A549 (cell line): ENCODE data around the gene BTBD18. TPM values are rescaled to one million over a fixed set of nuclear protein-coding genes. Genes with fewer than 3 reads are reported as not detected.

Experiments
- ATAC-seq, 2 experiments: fragments of 200-7000 bp in 1 of 2; fragments of >200 bp in 1 of 2; cut with Nextera tagmentation in 1 of 2; cut with Tn5 transposase in 1 of 2; 3 replicates each; pipeline versions ENCODE4 v1.8.0 to v1.9.1; 2018 to 2020; ENCODE audit warnings: mild to moderate bottlenecking in 1 of 2, moderate library complexity in 1 of 2
- CTCF ChIA-PET: fragments of 300-600 bp; sonication (Branson Sonifier 250); formaldehyde crosslinking; extraction: SDS; loops from one replicate; lab custom pipeline; 2021; ENCODE audit warnings: antibody characterized with exemption, inconsistent platforms; lab: Yijun Ruan, JAX
- POLR2A ChIA-PET: fragments of 350-600 bp; formaldehyde crosslinking; extraction: SDS; loops from one replicate; lab custom pipeline; 2021; ENCODE audit warnings: antibody characterized with exemption, inconsistent platforms; lab: Yijun Ruan, JAX
- DNase-seq, 2 experiments: peaks; one replicate each; pipeline versions ENCODE4 v3.0.0 to v3.0.0-alpha.2; 2011 to 2016; ENCODE audit warnings: low read depth in 1 of 2, low spot score in 1 of 2
- FAIRE-seq: peaks from 2 replicates; lab custom pipeline; 2011; peaks lifted over from hg19 to GRCh38; lab: Jason Lieb, UNC
- H3K27ac ChIP-seq, 2 experiments: fragments of >200 bp; sonication (Bioruptor Twin); formaldehyde crosslinking; 3 replicates each; pipeline ENCODE4 v1.5.1; 2016 to 2017
- H3K4me1 ChIP-seq: fragments of >200 bp; sonication (Bioruptor Twin); formaldehyde crosslinking; 3 replicates; pipeline ENCODE4 v1.6.1; 2016
- H3K4me2 ChIP-seq: fragments of >200 bp; sonication (Bioruptor Twin); formaldehyde crosslinking; 3 replicates; pipeline ENCODE4 v1.6.1; 2016
- H3K4me3 ChIP-seq: fragments of >200 bp; sonication (Bioruptor Twin); formaldehyde crosslinking; 3 replicates; pipeline ENCODE4 v1.5.1; 2016
- H3K9me3 ChIP-seq: fragments of >200 bp; sonication (Bioruptor Twin); formaldehyde crosslinking; 3 replicates; pipeline ENCODE4 v1.6.1; 2016
- CEBPB ChIP-seq, 2 experiments: fragments of >200 bp in 1 of 2; sonication (Bioruptor Twin) in 1 of 2; formaldehyde crosslinking in 1 of 2; IDR thresholded peaks; 2 replicates each; pipeline ENCODE4 v1.6.1; 2012 to 2016
- GATA3 ChIP-seq: IDR thresholded peaks from 2 replicates; pipeline ENCODE4 v1.6.1; 2012; ENCODE audit warnings: borderline replicate concordance
- HOXA7 ChIP-seq: fragments of 250-450 bp; sonication (Bioruptor Pico); IDR thresholded peaks from 2 replicates; pipeline ENCODE4 v1.5.0; 2020; ENCODE audit warnings: mild to moderate bottlenecking, moderate library complexity
- HOXB13 ChIP-seq: fragments of 250-450 bp; sonication (Bioruptor Pico); IDR thresholded peaks from 2 replicates; pipeline ENCODE4 v1.5.0; 2020; ENCODE audit warnings: low read depth, mild to moderate bottlenecking, moderate library complexity
- JUN ChIP-seq, 2 experiments: fragments of >200 bp; sonication (Bioruptor Twin); formaldehyde crosslinking; IDR thresholded peaks; 2 replicates in 1 of 2; 3 replicates in 1 of 2; pipeline ENCODE4 v1.6.1; 2016 to 2017
- JUNB ChIP-seq: fragments of >200 bp; sonication (Bioruptor Twin); formaldehyde crosslinking; IDR thresholded peaks from 2 replicates; pipeline ENCODE4 v1.6.1; 2016
- KDM1A ChIP-seq: fragments of 200-600 bp; sonication (generic); IDR thresholded peaks from 2 replicates; pipeline ENCODE4 v1.6.1; 2016; ENCODE audit warnings: low read depth, mild to moderate bottlenecking
- MAFK ChIP-seq: fragments of 450-650 bp; IDR thresholded peaks from 2 replicates; pipeline ENCODE4 v1.6.1; 2014; ENCODE audit not compliant: partially characterized antibody
- MAZ ChIP-seq: fragments of 150-350 bp; IDR thresholded peaks from 2 replicates; pipeline ENCODE4 v1.6.1; 2014; ENCODE audit warnings: antibody characterized with exemption, low read depth, low read length, borderline replicate concordance
- POLR2AphosphoS2 ChIP-seq: conservative IDR thresholded peaks from 2 replicates; pipeline ENCODE4 v1.6.1; 2012; ENCODE audit warnings: low read length, improper control_type of control experiment, inconsistent platforms
- RARB ChIP-seq: fragments of 250-450 bp; sonication (Bioruptor Pico); IDR thresholded peaks from 2 replicates; pipeline ENCODE4 v1.8.0; 2021; ENCODE audit warnings: mild to moderate bottlenecking, moderate library complexity
- RFX5 ChIP-seq: fragments of 450-650 bp; IDR thresholded peaks from 2 replicates; pipeline ENCODE4 v1.7.1; 2014; ENCODE audit warnings: antibody characterized with exemption, mild to moderate bottlenecking, moderate library complexity
- RNF2 ChIP-seq: fragments of 200-600 bp; sonication (generic); IDR thresholded peaks from 2 replicates; pipeline ENCODE4 v1.6.1; 2016; ENCODE audit warnings: low read depth, mild to moderate bottlenecking, antibody characterized with exemption, moderate library complexity, borderline replicate concordance
- ZNF302 ChIP-seq: fragments of 250-450 bp; sonication (Bioruptor Pico); IDR thresholded peaks from 2 replicates; pipeline ENCODE4 v1.9.0; 2021; ENCODE audit warnings: inconsistent platforms, mild to moderate bottlenecking, moderate library complexity
- WGBS: methylation state at CpG from one replicate; pipeline ENCODE4 v1.1.6; 2017; ENCODE audit errors: missing lambda C conversion rate; 5-methylcytosine and 5-hydroxymethylcytosine counted together
- polyA plus RNA-seq, 4 experiments: library from polyadenylated mRNA; depleted of rRNA in 3 of 4; stranded (reverse); fragments of >200 nt; fragmentation: RNase III in 1 of 4; extraction: RNeasy Plus Mini Kit Qiagen cat#74134 plus additional on column Dnase treatment in 1 of 4; gene quantifications; 2 replicates in 3 of 4; 3 replicates in 1 of 4; pipeline ENCODE4 v1.2.3, GENCODE V29; 2011 to 2017
- TF ChIP-seq, protein P1 (sequence below): fragments of >200 bp; sonication (Bioruptor Twin); formaldehyde crosslinking; IDR thresholded peaks from 3 replicates; pipeline ENCODE4 v1.6.1; 2016
- TF ChIP-seq, protein P2 (sequence below): fragments of 150-350 bp; IDR thresholded peaks from 2 replicates; pipeline ENCODE4 v1.6.1; 2014; ENCODE audit warnings: low read depth, mild to moderate bottlenecking, low read length
- TF ChIP-seq, protein P3 (sequence below): IDR thresholded peaks from 2 replicates; pipeline ENCODE4 v1.6.1; 2012
- TF ChIP-seq, protein P4 (sequence below): fragments of 200-600 bp; sonication (generic); IDR thresholded peaks from 2 replicates; pipeline ENCODE4 v1.6.1; 2016; ENCODE audit warnings: antibody characterized with exemption, mild to moderate bottlenecking, moderate library complexity

Gene BTBD18
- polyA plus RNA-seq, 2 of the 4 experiments (the other 2 are of a cell fraction), result not detected

DNA sequence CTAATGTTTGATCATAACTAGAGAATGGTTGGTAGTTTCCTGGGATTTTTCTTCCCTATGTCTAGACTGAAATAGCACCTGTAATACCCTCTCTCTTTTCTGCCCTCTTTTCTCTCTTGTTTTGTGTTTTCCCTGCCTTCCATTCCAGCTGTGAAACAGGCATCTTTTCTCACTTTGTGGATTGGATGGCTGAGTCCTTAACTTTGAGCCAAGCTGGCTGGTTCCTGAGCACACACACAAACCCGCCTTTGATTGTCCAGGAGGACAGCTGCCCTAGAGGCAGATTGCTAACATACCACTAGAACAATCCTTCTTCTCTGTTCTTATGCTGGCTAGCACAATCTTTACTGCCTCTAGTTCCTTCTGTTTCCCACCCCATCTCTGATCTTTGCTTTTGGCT lies 27.7 kb upstream of the BTBD18 start:
- FAIRE-seq, result no peak
- peak; percentile 75 for ATAC-seq
- TF ChIP-seq MAFK (no peak), KDM1A (no peak), MAZ (no peak), GATA3 (no peak), POLR2AphosphoS2 (no peak), HOXB13 (CRISPR knock-in tag) (no peak), CEBPB (IDR thresholded peaks at IDR 0.05) (no peak), RNF2 (no peak), RFX5 (no peak), RARB (CRISPR knock-in tag) (no peak), JUNB (no peak)
- TF ChIP-seq, protein P1, sequence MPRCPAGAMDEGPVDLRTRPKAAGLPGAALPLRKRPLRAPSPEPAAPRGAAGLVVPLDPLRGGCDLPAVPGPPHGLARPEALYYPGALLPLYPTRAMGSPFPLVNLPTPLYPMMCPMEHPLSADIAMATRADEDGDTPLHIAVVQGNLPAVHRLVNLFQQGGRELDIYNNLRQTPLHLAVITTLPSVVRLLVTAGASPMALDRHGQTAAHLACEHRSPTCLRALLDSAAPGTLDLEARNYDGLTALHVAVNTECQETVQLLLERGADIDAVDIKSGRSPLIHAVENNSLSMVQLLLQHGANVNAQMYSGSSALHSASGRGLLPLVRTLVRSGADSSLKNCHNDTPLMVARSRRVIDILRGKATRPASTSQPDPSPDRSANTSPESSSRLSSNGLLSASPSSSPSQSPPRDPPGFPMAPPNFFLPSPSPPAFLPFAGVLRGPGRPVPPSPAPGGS, result no peak
- TF ChIP-seq, protein P2, sequence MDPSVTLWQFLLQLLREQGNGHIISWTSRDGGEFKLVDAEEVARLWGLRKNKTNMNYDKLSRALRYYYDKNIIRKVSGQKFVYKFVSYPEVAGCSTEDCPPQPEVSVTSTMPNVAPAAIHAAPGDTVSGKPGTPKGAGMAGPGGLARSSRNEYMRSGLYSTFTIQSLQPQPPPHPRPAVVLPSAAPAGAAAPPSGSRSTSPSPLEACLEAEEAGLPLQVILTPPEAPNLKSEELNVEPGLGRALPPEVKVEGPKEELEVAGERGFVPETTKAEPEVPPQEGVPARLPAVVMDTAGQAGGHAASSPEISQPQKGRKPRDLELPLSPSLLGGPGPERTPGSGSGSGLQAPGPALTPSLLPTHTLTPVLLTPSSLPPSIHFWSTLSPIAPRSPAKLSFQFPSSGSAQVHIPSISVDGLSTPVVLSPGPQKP, result no peak
- ChIA-PET CTCF (interaction anchor here (0.8 to 4.2 kb wide), 10 partner anchors 9 to 33 kb away, joined by 3 to 17 read pairs (median 6); partner anchors contain the start of genes BTBD18 and CTNND1), POLR2A (interaction anchor here (1.1 to 4.2 kb wide), 5 partner anchors 10 to 67 kb away, joined by 3 to 28 read pairs (median 8); partner anchors contain the start of genes CTNND1, MED19 and SELENOH)
- H3K27ac ChIP-seq, result peak overlapping the region; percentile 83 to 88
- DNase-seq, result peak; percentile 41 to 63
- peak overlapping the region; percentile 1; the same call in 1 of the 3 replicates for H3K4me3 ChIP-seq
- WGBS, result 0% methylated on average over 1 of the region's 1 CpG
- H3K9me3 ChIP-seq, result no peaks in the 10 kb centered on the region
- H3K4me2 ChIP-seq, result peak overlapping the region; percentile 93
- peaks cover 87% of the 10 kb centered on the region for H3K4me1 ChIP-seq

DNA sequence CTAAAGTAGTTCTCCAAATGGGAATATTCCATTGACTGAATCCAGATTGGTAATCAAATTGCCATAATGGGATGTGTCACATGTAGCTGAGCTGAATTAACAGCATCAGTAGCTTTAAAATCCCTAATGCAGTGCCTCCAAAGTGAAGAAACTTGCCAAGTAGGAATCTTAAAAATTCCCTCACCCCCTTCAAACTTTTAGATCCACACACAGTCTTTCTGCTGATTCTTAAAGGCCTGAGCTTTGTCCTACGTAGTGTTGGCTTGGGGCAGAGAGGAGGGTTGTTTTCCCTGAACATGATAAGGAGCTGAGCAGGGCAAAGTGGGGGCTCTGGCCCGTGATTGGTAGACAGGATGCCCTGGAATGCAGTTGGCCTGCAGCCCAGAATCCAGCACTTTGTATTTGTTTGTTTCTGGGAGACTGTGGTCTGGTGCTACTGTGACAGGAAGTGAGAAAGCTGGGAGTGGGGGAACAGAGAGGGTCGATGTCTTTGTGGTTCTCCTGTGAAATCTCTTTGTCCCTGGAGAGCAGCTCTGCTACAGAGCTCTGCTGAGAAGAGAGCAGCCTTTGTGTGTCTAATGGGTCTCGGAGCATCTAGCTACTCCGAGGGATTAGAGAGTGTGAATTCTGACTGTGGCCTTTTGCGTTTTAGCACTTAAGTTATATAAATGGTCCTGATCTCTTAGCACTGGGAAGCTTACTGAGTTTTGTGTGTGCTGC lies 26.9 kb upstream of the BTBD18 start:
- peak overlapping the region; percentile 93 for H3K4me2 ChIP-seq
- 2% methylated on average over 6 of the region's 6 CpGs for WGBS
- peak; percentile 28 for FAIRE-seq
- peak; percentile 95 to 96 for ATAC-seq
- H3K4me1 ChIP-seq, result peaks cover 92% of the 10 kb centered on the region
- TF ChIP-seq HOXA7 (CRISPR knock-in tag), result no peak
- TF ChIP-seq, protein P3, sequence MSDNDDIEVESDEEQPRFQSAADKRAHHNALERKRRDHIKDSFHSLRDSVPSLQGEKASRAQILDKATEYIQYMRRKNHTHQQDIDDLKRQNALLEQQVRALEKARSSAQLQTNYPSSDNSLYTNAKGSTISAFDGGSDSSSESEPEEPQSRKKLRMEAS, result 0 out of 2 replicates have a peak, but pooled peaks have one; percentile 18
- TF ChIP-seq KDM1A, result no peak
- peak; percentile 62 for TF ChIP-seq MAFK
- peak; percentile 61; the same call in 1 of the 2 replicates for TF ChIP-seq GATA3
- TF ChIP-seq, protein P4, sequence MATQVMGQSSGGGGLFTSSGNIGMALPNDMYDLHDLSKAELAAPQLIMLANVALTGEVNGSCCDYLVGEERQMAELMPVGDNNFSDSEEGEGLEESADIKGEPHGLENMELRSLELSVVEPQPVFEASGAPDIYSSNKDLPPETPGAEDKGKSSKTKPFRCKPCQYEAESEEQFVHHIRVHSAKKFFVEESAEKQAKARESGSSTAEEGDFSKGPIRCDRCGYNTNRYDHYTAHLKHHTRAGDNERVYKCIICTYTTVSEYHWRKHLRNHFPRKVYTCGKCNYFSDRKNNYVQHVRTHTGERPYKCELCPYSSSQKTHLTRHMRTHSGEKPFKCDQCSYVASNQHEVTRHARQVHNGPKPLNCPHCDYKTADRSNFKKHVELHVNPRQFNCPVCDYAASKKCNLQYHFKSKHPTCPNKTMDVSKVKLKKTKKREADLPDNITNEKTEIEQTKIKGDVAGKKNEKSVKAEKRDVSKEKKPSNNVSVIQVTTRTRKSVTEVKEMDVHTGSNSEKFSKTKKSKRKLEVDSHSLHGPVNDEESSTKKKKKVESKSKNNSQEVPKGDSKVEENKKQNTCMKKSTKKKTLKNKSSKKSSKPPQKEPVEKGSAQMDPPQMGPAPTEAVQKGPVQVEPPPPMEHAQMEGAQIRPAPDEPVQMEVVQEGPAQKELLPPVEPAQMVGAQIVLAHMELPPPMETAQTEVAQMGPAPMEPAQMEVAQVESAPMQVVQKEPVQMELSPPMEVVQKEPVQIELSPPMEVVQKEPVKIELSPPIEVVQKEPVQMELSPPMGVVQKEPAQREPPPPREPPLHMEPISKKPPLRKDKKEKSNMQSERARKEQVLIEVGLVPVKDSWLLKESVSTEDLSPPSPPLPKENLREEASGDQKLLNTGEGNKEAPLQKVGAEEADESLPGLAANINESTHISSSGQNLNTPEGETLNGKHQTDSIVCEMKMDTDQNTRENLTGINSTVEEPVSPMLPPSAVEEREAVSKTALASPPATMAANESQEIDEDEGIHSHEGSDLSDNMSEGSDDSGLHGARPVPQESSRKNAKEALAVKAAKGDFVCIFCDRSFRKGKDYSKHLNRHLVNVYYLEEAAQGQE, result 0 out of 2 replicates have a peak, but pooled peaks have one; percentile 13
- TF ChIP-seq JUN (IDR thresholded peaks at IDR 0.05), result no peak
- no peak for TF ChIP-seq ZNF302 (CRISPR knock-in tag)
- POLR2A ChIA-PET, result interaction anchor here (0.6 to 4.2 kb wide), 8 partner anchors 11 to 66 kb away, joined by 3 to 28 read pairs (median 7); partner anchors contain the start of genes CTNND1, MED19 and SELENOH
- no peaks in the 10 kb centered on the region for H3K9me3 ChIP-seq
- peak overlapping the region; percentile 31 for H3K4me3 ChIP-seq
- CTCF ChIA-PET, result interaction anchor here (0.8 to 4.2 kb wide), 9 partner anchors 10 to 32 kb away, joined by 3 to 17 read pairs (median 7); partner anchors contain the start of genes BTBD18 and CTNND1
- H3K27ac ChIP-seq, result peak overlapping the region; percentile 83 to 88
- peak; percentile 88 to 94 for DNase-seq
